GM19328 (cell line): ENCODE data around the gene ADCK2.
A peak's percentile ranks its signal among the peaks of the same experiment; 100 is the strongest.
"Not testable (repeated sequence)": the region's sequence is repeated elsewhere in the genome, so short reads cannot be mapped to it uniquely, and the experiment has no call there.

Source experiments
- ATAC-seq: cut with Tn5 transposase; IDR thresholded peaks from one replicate; pipeline ENCODE4 v1.9.1; 2021; ENCODE audit warnings: mild to moderate bottlenecking, moderate library complexity; ENCODE audit not compliant: unreplicated experiment

The ADCK2 gene

GRCh38 chr7:140673774-140674155 is 1.0 kb downstream of the ADCK2 start:
- no peak for ATAC-seq

- no peak for ATAC-seq
These were observed 1.6 kb downstream of the ADCK2 start for GRCh38 chr7:140674356-140674800.

- ATAC-seq, result no peak
These were observed 2.4 kb downstream of the ADCK2 start for GRCh38 chr7:140674899-140675701.

GRCh38 chr7:140675726-140676125 is 3.0 kb downstream of the ADCK2 start:
- ATAC-seq, result no peak

GRCh38 chr7:140676306-140676705 is 3.6 kb downstream of the ADCK2 start:
- peak; percentile 46 for ATAC-seq

- ATAC-seq, result not testable (repeated sequence)
These were observed 4.2 kb downstream of the ADCK2 start for GRCh38 chr7:140676956-140677355.

- no peak for ATAC-seq
These were observed 4.8 kb downstream of the ADCK2 start for GRCh38 chr7:140677496-140677895.

GRCh38 chr7:140678081-140678815 is 5.5 kb downstream of the ADCK2 start:
- ATAC-seq, result no peak

- no peak for ATAC-seq
These were observed 6.0 kb downstream of the ADCK2 start for GRCh38 chr7:140678816-140679130.

- ATAC-seq, result no peak
These were observed 6.4 kb downstream of the ADCK2 start for GRCh38 chr7:140679186-140679585.

- no peak for ATAC-seq
These were observed 8.1 kb downstream of the ADCK2 start for GRCh38 chr7:140680886-140681285.

- ATAC-seq, result no peak
These were observed 9.0 kb downstream of the ADCK2 start for GRCh38 chr7:140681766-140682165.

GRCh38 chr7:140683657-140684056 is 10.9 kb downstream of the ADCK2 start:
- ATAC-seq, result no peak

GRCh38 chr7:140684066-140684950 is 11.6 kb downstream of the ADCK2 start:
- ATAC-seq, result no peak

GRCh38 chr7:140685407-140686087 is 12.8 kb downstream of the ADCK2 start:
- ATAC-seq, result no peak

- ATAC-seq, result no peak
These were observed 14.2 kb downstream of the ADCK2 start for GRCh38 chr7:140686921-140687320.

- ATAC-seq, result no peak
These were observed 15.6 kb downstream of the ADCK2 start for GRCh38 chr7:140688341-140688740.

- ATAC-seq, result no peak
These were observed 16.7 kb downstream of the ADCK2 start for GRCh38 chr7:140689199-140690152.

GRCh38 chr7:140691376-140692045 is 18.8 kb downstream of the ADCK2 start:
- no peak for ATAC-seq
